HCT116 (cell line): ENCODE measurements around the gene ADGRG1. TPM values are rescaled to one million over a fixed set of nuclear protein-coding genes. Genes with fewer than 3 reads are reported as not detected.

Experiments
- ATAC-seq: fragments of 200-7000 bp; cut with Tn5 transposase; 2 replicates; pipeline ENCODE4 v1.9.1; 2020; ENCODE audit warnings: mild to moderate bottlenecking, moderate library complexity
- BruUV-seq: library from RNA; stranded (reverse); fragments of 400-500 nt; replicated peaks from 2 replicates; lab custom pipeline; 2021; lab: Mats Ljungman, UMichigan
- CTCF ChIA-PET: fragments of 300-600 bp; sonication (Branson Sonifier 250); formaldehyde crosslinking; loops from one replicate; lab custom pipeline; 2021; ENCODE audit warnings: antibody characterized with exemption; lab: Charles Lee
- POLR2A ChIA-PET: fragments of 300-600, 350-600 bp; sonication (Branson Sonifier 250); formaldehyde crosslinking; loops from one replicate; lab custom pipeline; 2021; ENCODE audit warnings: antibody characterized with exemption; lab: Charles Lee
- RAD21 ChIA-PET, 2 experiments: fragments of 300-600 bp; sonication (Branson Sonifier 250); formaldehyde crosslinking; loops; one replicate each; lab custom pipeline; 2023; ENCODE audit warnings: low total read pairs in 2 of 2; ENCODE audit not compliant: uncharacterized antibody in 2 of 2, unreplicated experiment in 2 of 2, low non-redundant PET in 1 of 2; lab: Charles Lee
- DNase-seq: peaks from one replicate; pipeline ENCODE4 v3.0.0-alpha.2; 2010; ENCODE audit warnings: low read depth, low spot score
- H2AFZ ChIP-seq: fragments of 200-600 bp; shearing (Covaris generic), sonication (generic); 2 replicates; pipeline ENCODE4 v1.6.1; 2017; ENCODE audit warnings: low read depth, mixed run types, mixed read lengths, antibody characterized with exemption, low read length; ENCODE audit not compliant: poor library complexity, severe bottlenecking
- H3K27ac ChIP-seq: 2 replicates; pipeline ENCODE4 v1.5.1; 2012; ENCODE audit warnings: low read depth, low read length
- H3K27me3 ChIP-seq: fragments of 200-600 bp; sonication (generic); 2 replicates; pipeline ENCODE4 v1.6.1; 2016; ENCODE audit warnings: mixed run types, low read length, mixed read lengths; ENCODE audit not compliant: insufficient read depth
- H3K36me3 ChIP-seq, 2 experiments: fragments of 200-500 bp in 1 of 2; fragments of 200-600 bp in 1 of 2; sonication (Bioruptor generic) in 1 of 2; sonication (generic) in 1 of 2; 2 replicates each; pipeline versions ENCODE4 v1.5.1 to v1.6.1; 2014 to 2016; ENCODE audit warnings: low read length in 2 of 2, inconsistent platforms in 1 of 2, mixed read lengths in 1 of 2, mixed run types in 1 of 2; ENCODE audit not compliant: insufficient read depth in 2 of 2, control insufficient read depth in 1 of 2
- H3K4me1 ChIP-seq, 2 experiments: fragments of 200-600 bp in 1 of 2; sonication (generic) in 1 of 2; 2 replicates each; pipeline versions ENCODE4 v1.5.1 to v1.6.1; 2012 to 2017; ENCODE audit warnings: low read length in 2 of 2, inconsistent platforms in 1 of 2, mild to moderate bottlenecking in 1 of 2, mixed read lengths in 1 of 2, mixed run types in 1 of 2, moderate library complexity in 1 of 2; ENCODE audit not compliant: insufficient read depth in 2 of 2, control insufficient read depth in 1 of 2
- H3K4me2 ChIP-seq: fragments of 200-600 bp; sonication (generic); 2 replicates; pipeline ENCODE4 v1.6.1; 2017; ENCODE audit warnings: mixed run types, low read length, mixed read lengths
- H3K4me3 ChIP-seq, 2 experiments: fragments of 200-600 bp in 1 of 2; sonication (generic) in 1 of 2; replicated peaks in 1 of 2; 2 replicates each; pipeline ENCODE4 v1.5.1; 2011 to 2016; ENCODE audit warnings: low read length in 2 of 2, control low read depth in 1 of 2, low read depth in 1 of 2, mild to moderate bottlenecking in 1 of 2, mixed read lengths in 1 of 2, mixed run types in 1 of 2
- H3K79me2 ChIP-seq: fragments of 200-600 bp; sonication (generic); 2 replicates; pipeline ENCODE4 v1.6.1; 2017; ENCODE audit warnings: mild to moderate bottlenecking, mixed run types, low read length, moderate library complexity, mixed read lengths; ENCODE audit not compliant: insufficient read depth
- H3K9ac ChIP-seq: fragments of 200-600 bp; sonication (generic); 2 replicates; pipeline ENCODE4 v1.6.1; 2016; ENCODE audit warnings: low read length, mixed read lengths
- H3K9me2 ChIP-seq: fragments of 200-600 bp; sonication (generic), shearing (Covaris generic); 2 replicates; pipeline ENCODE4 v1.6.1; 2017; ENCODE audit warnings: mixed run types, mild to moderate bottlenecking, moderate library complexity; ENCODE audit not compliant: insufficient read depth
- H3K9me3 ChIP-seq, 2 experiments: fragments of 200-500 bp in 1 of 2; fragments of 200-600 bp in 1 of 2; sonication (Bioruptor generic) in 1 of 2; sonication (generic) in 1 of 2; 2 replicates each; pipeline ENCODE4 v1.6.1; 2014 to 2017; ENCODE audit warnings: low read length in 2 of 2, mixed read lengths in 2 of 2, inconsistent platforms in 1 of 2, low read depth in 1 of 2, mild to moderate bottlenecking in 1 of 2, mixed run types in 1 of 2, moderate library complexity in 1 of 2; ENCODE audit not compliant: control insufficient read depth in 1 of 2, insufficient read depth in 1 of 2
- H4K20me1 ChIP-seq: fragments of 200-600 bp; sonication (generic), shearing (Covaris generic); 2 replicates; pipeline ENCODE4 v1.6.1; 2017; ENCODE audit warnings: mixed run types, mild to moderate bottlenecking, moderate library complexity; ENCODE audit not compliant: insufficient read depth
- CBX3 ChIP-seq: IDR thresholded peaks from 2 replicates; pipeline ENCODE4 v1.6.1; 2012; ENCODE audit warnings: low read depth
- CEBPB ChIP-seq: IDR thresholded peaks from 2 replicates; pipeline ENCODE4 v1.6.1; 2012; ENCODE audit warnings: low read depth
- EZH2 ChIP-seq: fragments of 200-600 bp; sonication (generic); IDR thresholded peaks from 2 replicates; pipeline ENCODE4 v1.6.1; 2017; ENCODE audit warnings: antibody characterized with exemption, mixed run types
- MAX ChIP-seq: IDR thresholded peaks from 2 replicates; pipeline ENCODE4 v1.6.1; 2012
- POLR2AphosphoS5 ChIP-seq: IDR thresholded peaks from 2 replicates; pipeline ENCODE4 v1.6.1; 2011; ENCODE audit warnings: mild to moderate bottlenecking, low read depth, low read length, moderate library complexity
- REST ChIP-seq: IDR thresholded peaks from 2 replicates; pipeline ENCODE4 v1.6.1; 2012; ENCODE audit warnings: low read depth
- SRF ChIP-seq: IDR thresholded peaks from 2 replicates; pipeline ENCODE4 v1.6.1; 2012; ENCODE audit warnings: low read depth
- YY1 ChIP-seq: IDR thresholded peaks from 2 replicates; pipeline ENCODE4 v1.6.1; 2011; ENCODE audit warnings: low read length, low read depth, moderate library complexity, mild to moderate bottlenecking; ENCODE audit not compliant: insufficient replicate concordance; ENCODE audit errors: extremely low read depth
- ZBTB33 ChIP-seq: IDR thresholded peaks from 2 replicates; pipeline ENCODE4 v1.6.1; 2011; ENCODE audit warnings: mild to moderate bottlenecking, low read length, moderate library complexity; ENCODE audit not compliant: insufficient replicate concordance; ENCODE audit errors: extremely low read depth
- ZFX ChIP-seq: fragments of 450-650 bp; IDR thresholded peaks from 2 replicates; pipeline ENCODE4 v1.6.1; 2017
- intact Hi-C: fragments of 100-400 bp; cut with micrococcal nuclease; formaldehyde crosslinking; loops from 2 replicates; pipeline ENCODE4 v1.10.0; 2022
- total RNA-seq: library from RNA; stranded (reverse); gene quantifications from one replicate; pipeline ENCODE4 v1.2.1, GENCODE V29; 2021; ENCODE audit not compliant: unreplicated experiment

Gene ADGRG1
- total RNA-seq, 1 experiment from 2014 or later = 36.4 TPM

- Histone ChIP-seq H3K9me2 (no peaks in the 10 kb centered on the region), H3K4me3 (no peak overlapping the region), H3K9me3 (no peaks in the 10 kb centered on the region), H3K27me3 (peaks cover 6% of the 10 kb centered on the region; the same call in 1 of the 2 replicates), H3K36me3 (no peaks in the 10 kb centered on the region), H3K9ac (no peak overlapping the region), H3K4me2 (no peak overlapping the region), H4K20me1 (no peaks in the 10 kb centered on the region), H3K4me1 (peaks cover 10 to 24% of the 10 kb centered on the region in 2 experiments), H2AFZ (no peak overlapping the region), H3K79me2 (no peaks in the 10 kb centered on the region), H3K27ac (no peak overlapping the region)
- TF ChIP-seq SRF = no peak
- TF ChIP-seq CEBPB = no peak
- TF ChIP-seq MAX = no peak
- TF ChIP-seq REST = no peak
- TF ChIP-seq CBX3 = no peak
- TF ChIP-seq ZBTB33 = no peak
- no peak for TF ChIP-seq ZFX
- TF ChIP-seq YY1 = no peak
- no peak for TF ChIP-seq EZH2
- TF ChIP-seq POLR2AphosphoS5 = no peak
- ChIA-PET CTCF (no interaction called here), POLR2A (no interaction called here), RAD21 (no interaction called here)
- ATAC-seq = no peak
- DNase-seq = no peak
- BruUV-seq = no TSS peak
- intact Hi-C loops = no loop called here
Measured at GRCh38 chr16:57668630-57669475, 40.4 kb downstream of the ADGRG1 start.
